RWPE2 (cell line): ENCODE results near the gene GAS2L2.

Experiments used
- ATAC-seq: fragments of 200-7000 bp; cut with Tn5 transposase; 3 replicates; pipeline ENCODE4 v1.9.1; 2021; ENCODE audit warnings: low read depth
- DNase-seq: peaks from one replicate; pipeline ENCODE4 v3.0.0-alpha.2; 2020; ENCODE audit warnings: low spot score
- H3K27ac ChIP-seq: fragments of 450-650 bp; 2 replicates; pipeline ENCODE4 v1.5.1; 2017; ENCODE audit warnings: mild to moderate bottlenecking; ENCODE audit not compliant: poor library complexity, severe bottlenecking
- H3K27me3 ChIP-seq: fragments of 250-450 bp; sonication (Bioruptor Pico); 2 replicates; pipeline ENCODE4 v1.5.1; 2021; ENCODE audit warnings: mild to moderate bottlenecking, moderate library complexity; ENCODE audit not compliant: insufficient read depth, poor library complexity, severe bottlenecking
- H3K36me3 ChIP-seq: fragments of 250-450 bp; sonication (Bioruptor Pico); 2 replicates; pipeline ENCODE4 v1.5.1; 2020; ENCODE audit warnings: low read depth, mild to moderate bottlenecking, moderate library complexity
- H3K4me1 ChIP-seq: fragments of 250-450 bp; sonication (Bioruptor Pico); 2 replicates; pipeline ENCODE4 v1.5.1; 2021; ENCODE audit warnings: mild to moderate bottlenecking, moderate library complexity; ENCODE audit not compliant: insufficient read depth, poor library complexity, severe bottlenecking
- H3K4me3 ChIP-seq: fragments of 250-450 bp; sonication (Bioruptor Pico); 2 replicates; pipeline ENCODE4 v1.5.1; 2021; ENCODE audit warnings: mild to moderate bottlenecking, moderate library complexity; ENCODE audit not compliant: severe bottlenecking
- H3K9me3 ChIP-seq: fragments of 250-450 bp; sonication (Bioruptor Pico); 2 replicates; pipeline ENCODE4 v1.5.1; 2021; ENCODE audit warnings: mild to moderate bottlenecking, moderate library complexity; ENCODE audit not compliant: severe bottlenecking
- TF ChIP-seq, protein P1 (sequence below): fragments of 450-650 bp; IDR thresholded peaks from one replicate; pipeline ENCODE4 v1.5.1; 2017; ENCODE audit warnings: mild to moderate bottlenecking, moderate library complexity; ENCODE audit not compliant: poor library complexity, severe bottlenecking

The GAS2L2 gene

DNA sequence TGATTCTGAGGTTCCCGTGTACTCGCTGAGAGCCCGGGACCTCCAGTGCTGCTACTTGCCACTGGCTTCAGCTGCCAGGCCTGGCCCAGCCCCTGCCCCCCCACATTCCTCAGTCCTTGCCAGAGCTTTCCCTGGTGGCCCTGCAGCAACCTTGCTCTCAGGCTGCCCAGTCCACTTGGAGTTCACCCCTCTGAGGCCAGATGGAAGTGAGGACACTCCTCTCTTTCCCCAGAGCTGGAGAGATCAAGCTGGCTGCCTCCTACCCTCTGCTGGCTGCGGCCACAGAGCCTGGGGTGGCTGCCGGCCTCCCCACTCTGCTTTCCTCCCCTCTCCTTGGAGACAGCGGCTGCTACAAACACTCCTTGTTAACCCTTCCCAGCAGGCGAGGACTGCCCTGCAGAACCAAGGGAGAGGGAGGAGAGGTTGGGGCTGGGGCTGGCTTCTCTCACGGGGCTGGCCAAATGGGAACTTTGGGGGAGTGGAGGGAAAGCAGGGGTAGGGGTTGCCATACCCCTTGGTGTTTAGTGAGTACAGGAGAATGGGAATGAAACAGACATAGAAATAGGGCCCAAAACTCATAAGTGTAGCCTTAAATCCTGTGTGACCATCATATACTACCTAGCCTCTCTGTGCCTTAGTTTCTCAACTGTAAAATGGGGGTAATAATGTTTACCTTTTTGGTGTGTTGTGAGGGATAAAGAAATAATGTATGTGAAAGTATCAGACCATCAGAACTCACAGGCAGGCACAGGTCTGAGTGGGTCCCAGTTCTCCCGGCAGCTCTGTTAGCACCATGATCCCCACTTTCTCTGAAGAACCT, at the start of gene GAS2L2:
Gene GAS2L2 (minus strand): TSS at position 295 of the 820 bp plus-strand sequence. CDS start 389 bp downstream, outside the sequence.
- no peak for ATAC-seq
- Histone ChIP-seq H3K27me3 (no peaks in the 10 kb centered on the region), H3K27ac (no peak within 1 kb of the TSS), H3K4me3 (no peak within 1 kb of the TSS), H3K9me3 (no peaks in the 10 kb centered on the region), H3K4me1 (peaks cover 4% of the 10 kb centered on the region), H3K36me3 (no peaks in the 10 kb centered on the region)
- no peak for DNase-seq
- TF ChIP-seq, protein P1, sequence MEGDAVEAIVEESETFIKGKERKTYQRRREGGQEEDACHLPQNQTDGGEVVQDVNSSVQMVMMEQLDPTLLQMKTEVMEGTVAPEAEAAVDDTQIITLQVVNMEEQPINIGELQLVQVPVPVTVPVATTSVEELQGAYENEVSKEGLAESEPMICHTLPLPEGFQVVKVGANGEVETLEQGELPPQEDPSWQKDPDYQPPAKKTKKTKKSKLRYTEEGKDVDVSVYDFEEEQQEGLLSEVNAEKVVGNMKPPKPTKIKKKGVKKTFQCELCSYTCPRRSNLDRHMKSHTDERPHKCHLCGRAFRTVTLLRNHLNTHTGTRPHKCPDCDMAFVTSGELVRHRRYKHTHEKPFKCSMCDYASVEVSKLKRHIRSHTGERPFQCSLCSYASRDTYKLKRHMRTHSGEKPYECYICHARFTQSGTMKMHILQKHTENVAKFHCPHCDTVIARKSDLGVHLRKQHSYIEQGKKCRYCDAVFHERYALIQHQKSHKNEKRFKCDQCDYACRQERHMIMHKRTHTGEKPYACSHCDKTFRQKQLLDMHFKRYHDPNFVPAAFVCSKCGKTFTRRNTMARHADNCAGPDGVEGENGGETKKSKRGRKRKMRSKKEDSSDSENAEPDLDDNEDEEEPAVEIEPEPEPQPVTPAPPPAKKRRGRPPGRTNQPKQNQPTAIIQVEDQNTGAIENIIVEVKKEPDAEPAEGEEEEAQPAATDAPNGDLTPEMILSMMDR = no peak

DNA sequence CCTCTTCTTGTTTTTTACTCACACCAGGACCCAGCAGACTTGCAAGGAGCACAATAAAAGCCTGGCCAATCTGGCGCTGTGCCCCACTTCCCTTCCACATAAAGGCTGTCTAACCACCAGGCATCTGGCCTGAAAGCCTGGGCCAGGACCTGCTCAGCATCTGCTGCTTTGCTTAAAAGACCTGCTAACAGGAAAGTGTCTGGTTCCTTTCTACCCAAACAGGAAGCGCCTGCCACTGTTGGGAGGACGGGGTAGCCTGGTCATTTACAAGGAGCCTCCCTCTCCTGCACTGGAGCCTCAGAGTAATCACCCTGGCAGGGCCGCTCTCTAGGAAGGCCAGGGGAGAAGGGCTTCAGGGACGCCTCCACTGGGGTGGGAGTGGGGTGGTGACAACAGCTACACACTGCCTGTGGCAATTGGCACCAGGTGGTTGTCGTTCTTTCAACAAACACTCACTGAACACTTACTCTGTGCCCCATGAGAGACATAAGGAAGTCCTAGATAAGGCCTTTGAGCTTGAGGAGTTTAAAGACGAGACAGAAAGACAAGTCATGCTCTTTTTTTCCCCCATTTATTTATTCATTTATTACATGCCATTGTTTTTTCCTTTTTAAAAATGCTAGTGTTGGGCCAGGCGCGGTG, 48.7 kb upstream of the GAS2L2 start:
- Histone ChIP-seq H3K4me1 (peaks cover 11% of the 10 kb centered on the region), H3K27me3 (no peaks in the 10 kb centered on the region), H3K9me3 (no peaks in the 10 kb centered on the region), H3K27ac (no peak overlapping the region), H3K36me3 (no peaks in the 10 kb centered on the region), H3K4me3 (no peak overlapping the region)
- ATAC-seq = no peak
- no peak for DNase-seq
- TF ChIP-seq, protein P1 = no peak

DNA sequence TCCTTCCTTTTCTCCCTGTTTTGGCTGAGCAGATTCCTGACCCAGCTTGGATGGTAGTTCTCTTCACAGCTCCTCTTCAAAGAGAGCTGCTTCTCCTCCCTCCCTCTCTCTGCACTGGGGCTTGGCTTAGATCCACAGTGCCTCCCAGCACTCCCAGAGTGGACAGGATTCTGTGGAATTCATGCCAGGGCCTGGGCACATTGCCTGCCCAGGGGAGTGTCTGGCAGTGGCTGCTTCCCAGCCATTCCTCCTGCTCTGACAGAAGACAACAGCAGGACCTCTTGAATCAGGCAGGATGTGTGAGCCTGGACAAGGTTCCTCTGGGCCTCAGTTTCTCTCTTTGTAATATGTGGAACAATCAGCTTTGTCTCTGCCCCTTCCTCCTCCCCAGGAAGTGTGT, 46.9 kb upstream of the GAS2L2 start:
- H3K9me3 ChIP-seq = no peaks in the 10 kb centered on the region
- H3K27me3 ChIP-seq = no peaks in the 10 kb centered on the region
- TF ChIP-seq, protein P1 = no peak
- H3K36me3 ChIP-seq = no peaks in the 10 kb centered on the region
- no peak overlapping the region for H3K4me3 ChIP-seq
- peak overlapping the region; percentile 1 for H3K27ac ChIP-seq
- DNase-seq = peak; percentile 74
- peaks cover 16% of the 10 kb centered on the region for H3K4me1 ChIP-seq
- ATAC-seq = peak; percentile 40

DNA sequence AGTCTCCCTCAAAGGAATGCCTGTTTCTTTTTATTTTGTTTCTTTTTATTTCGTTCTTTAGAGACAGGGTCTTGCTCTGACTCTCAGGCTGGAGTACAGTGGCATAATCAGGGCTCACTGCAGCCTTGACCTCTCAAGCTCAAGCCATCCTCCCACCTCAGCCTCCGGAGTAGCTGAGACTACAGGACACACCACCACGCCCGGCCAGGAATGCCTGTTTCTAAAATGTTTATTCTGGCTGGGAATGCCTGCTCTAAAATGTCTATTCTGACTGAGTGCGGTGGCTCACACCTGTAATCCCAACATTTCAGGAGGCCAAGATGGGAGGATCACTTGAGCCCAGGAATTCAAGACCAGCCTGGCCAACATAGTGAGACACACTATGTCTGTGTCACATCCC, 44.9 kb upstream of the GAS2L2 start:
- no peak overlapping the region for H3K4me3 ChIP-seq
- no peak overlapping the region for H3K27ac ChIP-seq
- H3K36me3 ChIP-seq = no peaks in the 10 kb centered on the region
- no peaks in the 10 kb centered on the region for H3K27me3 ChIP-seq
- H3K9me3 ChIP-seq = no peaks in the 10 kb centered on the region
- H3K4me1 ChIP-seq = peaks cover 16% of the 10 kb centered on the region
- DNase-seq = no peak
- ATAC-seq = no peak
- TF ChIP-seq, protein P1 = no peak
